C4-2B (cell line): ENCODE measurements around the gene CPSF4.

Experiments used
- ZFX ChIP-seq: fragments of 450-650 bp; IDR thresholded peaks from 2 replicates; pipeline ENCODE4 v1.6.1; 2017
- TF ChIP-seq, protein P1 (sequence below): fragments of 450-650 bp; conservative IDR thresholded peaks from 2 replicates; pipeline ENCODE4 v1.5.1; 2017; ENCODE audit warnings: mild to moderate bottlenecking

DNA sequence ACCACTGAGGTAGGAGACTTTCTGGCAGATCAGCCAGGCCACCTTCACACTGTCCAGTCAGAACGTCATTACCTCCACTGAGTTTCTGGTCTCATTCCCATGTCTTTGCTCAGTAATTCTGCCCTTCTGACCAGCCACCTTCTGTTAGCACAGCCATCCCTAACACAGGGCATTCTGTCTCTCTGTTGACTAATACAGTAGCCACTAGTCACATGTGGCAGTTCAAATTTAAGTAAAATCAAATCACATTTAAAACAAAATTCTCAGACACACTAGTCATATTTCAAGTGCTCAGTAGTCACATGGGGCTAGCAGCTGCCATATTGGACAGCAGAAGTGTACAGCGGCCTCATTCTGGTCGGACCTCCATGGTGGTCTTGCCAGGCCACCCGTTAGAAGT, 7.4 kb downstream of the CPSF4 start:
- TF ChIP-seq, protein P1, sequence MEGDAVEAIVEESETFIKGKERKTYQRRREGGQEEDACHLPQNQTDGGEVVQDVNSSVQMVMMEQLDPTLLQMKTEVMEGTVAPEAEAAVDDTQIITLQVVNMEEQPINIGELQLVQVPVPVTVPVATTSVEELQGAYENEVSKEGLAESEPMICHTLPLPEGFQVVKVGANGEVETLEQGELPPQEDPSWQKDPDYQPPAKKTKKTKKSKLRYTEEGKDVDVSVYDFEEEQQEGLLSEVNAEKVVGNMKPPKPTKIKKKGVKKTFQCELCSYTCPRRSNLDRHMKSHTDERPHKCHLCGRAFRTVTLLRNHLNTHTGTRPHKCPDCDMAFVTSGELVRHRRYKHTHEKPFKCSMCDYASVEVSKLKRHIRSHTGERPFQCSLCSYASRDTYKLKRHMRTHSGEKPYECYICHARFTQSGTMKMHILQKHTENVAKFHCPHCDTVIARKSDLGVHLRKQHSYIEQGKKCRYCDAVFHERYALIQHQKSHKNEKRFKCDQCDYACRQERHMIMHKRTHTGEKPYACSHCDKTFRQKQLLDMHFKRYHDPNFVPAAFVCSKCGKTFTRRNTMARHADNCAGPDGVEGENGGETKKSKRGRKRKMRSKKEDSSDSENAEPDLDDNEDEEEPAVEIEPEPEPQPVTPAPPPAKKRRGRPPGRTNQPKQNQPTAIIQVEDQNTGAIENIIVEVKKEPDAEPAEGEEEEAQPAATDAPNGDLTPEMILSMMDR = no peak
- TF ChIP-seq ZFX = no peak
